HuH-7.5 (cell line): ENCODE data around the gene LIAS.
"Not testable (repeated sequence)": the region's sequence is repeated elsewhere in the genome, so short reads cannot be mapped to it uniquely, and the experiment has no call there.

Experiments
- DNase-seq: peaks from one replicate; pipeline ENCODE4 v3.0.0; 2011; ENCODE audit warnings: low spot score

The LIAS gene

DNA sequence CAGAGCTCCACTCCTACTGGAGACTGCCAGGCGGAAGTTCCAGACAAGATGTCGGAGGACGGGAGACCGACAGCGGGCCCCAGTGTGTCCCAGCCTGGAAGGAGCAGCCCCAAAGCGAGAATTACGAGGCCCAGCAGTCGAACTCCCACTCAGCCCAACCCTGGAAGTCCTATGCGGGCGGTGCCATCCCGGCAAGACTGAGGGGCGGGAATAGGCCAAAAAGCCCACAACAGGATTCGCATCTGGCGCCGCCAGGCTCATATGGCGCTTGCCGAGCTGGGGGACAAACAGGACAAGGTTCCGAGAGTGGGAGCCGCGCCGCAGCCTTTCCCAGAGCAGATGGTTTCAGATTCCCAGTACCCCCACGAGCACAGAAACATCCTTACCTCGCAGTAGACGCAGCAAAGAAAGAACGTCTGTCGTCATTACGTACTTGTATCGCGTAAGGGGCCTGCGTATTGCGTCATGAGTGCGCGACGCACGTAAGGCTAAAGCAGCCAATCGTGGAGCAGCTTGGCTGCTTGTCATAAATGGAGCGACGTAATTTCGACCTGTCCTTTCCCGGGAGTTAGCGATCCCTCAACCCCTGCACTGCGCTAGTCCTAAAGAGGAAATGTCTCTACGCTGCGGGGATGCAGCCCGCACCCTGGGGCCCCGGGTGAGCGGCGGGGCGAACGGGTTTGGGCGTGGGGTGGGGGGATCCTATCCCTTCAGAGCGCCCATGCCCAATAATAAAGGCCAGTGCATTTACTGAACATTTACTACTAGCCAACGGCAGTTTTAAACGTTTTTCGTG is at the start of gene LIAS, which contains the start of gene RPL9:
TSS of gene LIAS (plus strand) at position 552 of the 796 bp plus-strand sequence. CDS start at position 614, 62 bp downstream.
TSS of gene RPL9 (minus strand) at position 418 of the 796 bp plus-strand sequence. CDS start 483 bp downstream, outside the sequence.
- peak; percentile 84 for DNase-seq

DNA sequence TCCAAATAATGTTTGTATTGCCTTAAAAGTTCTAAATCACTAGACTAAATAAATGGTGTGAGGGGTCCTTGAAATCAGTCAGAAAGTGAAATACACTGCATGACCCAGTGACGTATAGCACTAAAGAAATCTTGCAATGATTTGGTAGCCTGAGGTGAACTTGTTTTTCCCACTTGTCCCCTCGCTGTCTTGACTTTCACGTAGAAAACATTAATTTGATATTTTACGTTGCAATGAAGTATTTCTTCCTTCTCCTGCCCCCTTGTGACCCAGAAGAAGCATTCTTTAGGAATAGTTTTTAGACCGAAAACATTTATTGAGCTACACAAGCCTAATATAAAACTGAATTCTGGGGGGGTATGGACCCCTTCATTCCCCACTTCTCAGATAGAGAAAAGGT is 48.4 kb upstream of the LIAS start:
- DNase-seq, result no peak

DNA sequence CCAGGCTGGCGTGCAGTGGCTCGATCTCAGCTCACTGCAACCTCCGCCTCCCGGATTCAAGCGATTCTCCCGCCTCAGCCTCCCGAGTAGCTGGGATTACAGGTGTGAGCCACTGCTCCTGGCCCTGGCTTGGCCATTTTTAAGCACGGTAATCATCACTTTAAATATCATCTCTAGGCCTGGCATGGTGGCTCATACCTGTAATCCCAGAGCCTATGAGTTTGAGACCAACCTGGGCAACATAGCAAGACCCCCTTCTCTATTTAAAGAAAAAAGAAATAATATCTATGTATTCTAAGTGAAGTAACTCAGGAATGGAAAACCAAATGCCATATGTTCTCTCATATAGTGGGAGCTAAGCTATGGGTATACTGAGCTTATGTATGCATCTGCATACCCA is 47.3 kb upstream of the LIAS start:
- not testable (repeated sequence) for DNase-seq

- DNase-seq, result no peak
These were observed 43.1 kb upstream of the LIAS start for GRCh38 chr4:39415678-39416283.

- DNase-seq, result no peak
These were observed 36.6 kb upstream of the LIAS start for GRCh38 chr4:39422247-39422646.

GRCh38 chr4:39425297-39425696 is 33.6 kb upstream of the LIAS start:
- DNase-seq, result not testable (repeated sequence)

DNA sequence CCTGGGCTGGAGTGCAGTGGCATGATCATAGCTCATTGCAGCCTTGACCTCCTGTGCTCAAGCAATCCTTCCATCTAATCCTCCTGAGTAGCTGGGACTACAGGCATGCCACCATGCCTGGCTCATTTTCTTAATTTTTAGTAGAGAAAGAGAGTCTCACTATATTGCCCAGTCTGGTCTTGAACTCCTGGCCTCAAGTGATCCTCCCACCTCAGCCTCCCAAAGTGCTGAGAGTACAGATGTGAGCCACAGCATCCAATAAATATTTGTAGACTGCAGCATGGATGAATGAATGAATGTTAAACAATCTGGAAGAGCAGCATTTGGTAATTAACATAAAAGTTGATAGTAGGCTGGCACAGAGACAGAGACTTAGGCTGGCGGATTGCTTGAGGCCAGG is 32.1 kb upstream of the LIAS start:
- DNase-seq, result no peak

DNA sequence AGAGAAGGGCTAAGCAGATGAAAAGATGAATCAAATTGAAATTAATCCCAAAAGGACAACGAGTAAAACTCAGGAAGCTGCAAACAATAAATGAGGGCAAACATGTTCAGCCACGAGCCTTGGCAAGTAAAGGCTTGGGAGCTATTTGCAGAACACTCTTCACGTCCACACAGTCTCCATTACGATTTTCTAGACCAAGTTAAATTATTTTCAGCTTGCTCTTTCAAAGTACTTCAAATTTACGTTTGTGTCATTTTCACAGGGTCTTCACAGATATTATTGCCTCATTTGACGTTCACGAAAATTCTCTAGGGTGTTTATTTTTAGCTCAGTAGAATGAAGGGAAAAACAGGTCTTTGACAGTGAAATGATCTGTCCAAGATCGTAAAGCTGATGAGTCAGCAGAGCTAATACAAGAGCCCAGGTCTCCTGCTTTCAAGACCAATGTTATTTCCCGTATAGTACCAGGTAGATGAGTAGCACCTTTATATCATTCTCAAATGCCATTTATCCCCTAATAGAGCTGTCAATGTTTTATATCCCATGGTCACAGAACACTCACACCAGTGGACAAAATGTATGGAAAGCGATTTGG is 31.2 kb upstream of the LIAS start:
- DNase-seq, result no peak

- DNase-seq, result no peak
These were observed 29.2 kb upstream of the LIAS start for GRCh38 chr4:39429476-39430334.

DNA sequence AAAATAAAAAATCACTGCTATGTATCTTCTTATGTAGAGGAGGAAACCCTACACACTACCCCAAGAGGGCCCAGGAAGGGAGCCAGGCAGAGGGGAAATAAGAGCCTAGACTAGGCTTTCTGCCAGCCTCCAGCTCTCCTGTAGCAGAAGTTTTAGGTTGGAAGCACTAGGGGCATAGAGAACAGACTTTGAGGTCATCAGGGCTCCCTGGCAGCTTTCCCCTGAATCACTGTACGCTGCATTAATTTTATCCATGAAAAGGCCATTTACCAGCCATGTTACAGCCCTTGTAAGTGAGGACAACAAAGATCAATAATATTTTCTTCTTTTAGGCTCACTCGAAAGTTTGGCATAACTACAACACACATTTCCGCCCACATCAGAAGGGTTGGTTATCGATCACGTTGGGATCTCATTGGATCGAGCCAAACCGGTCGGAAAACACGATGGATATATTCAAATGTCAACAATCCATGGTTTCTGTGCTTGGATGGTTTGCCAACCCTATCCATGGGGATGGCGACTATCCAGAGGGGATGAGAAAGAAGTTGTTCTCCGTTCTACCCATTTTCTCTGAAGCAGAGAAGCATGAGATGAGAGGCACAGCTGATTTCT is 24.9 kb upstream of the LIAS start:
- DNase-seq, result no peak

- DNase-seq, result no peak
These were observed 22.9 kb upstream of the LIAS start for GRCh38 chr4:39435659-39436563.

- DNase-seq, result no peak
These were observed 17.3 kb upstream of the LIAS start for GRCh38 chr4:39441593-39441992.

GRCh38 chr4:39442998-39443397 is 15.9 kb upstream of the LIAS start:
- no peak for DNase-seq

DNA sequence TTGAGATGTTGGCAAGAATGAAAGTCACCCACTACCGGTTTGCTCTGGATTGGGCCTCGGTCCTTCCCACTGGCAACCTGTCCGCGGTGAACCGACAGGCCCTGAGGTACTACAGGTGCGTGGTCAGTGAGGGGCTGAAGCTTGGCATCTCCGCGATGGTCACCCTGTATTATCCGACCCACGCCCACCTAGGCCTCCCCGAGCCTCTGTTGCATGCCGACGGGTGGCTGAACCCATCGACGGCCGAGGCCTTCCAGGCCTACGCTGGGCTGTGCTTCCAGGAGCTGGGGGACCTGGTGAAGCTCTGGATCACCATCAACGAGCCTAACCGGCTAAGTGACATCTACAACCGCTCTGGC is 12.4 kb upstream of the LIAS start:
- no peak for DNase-seq

- no peak for DNase-seq
These were observed 11.8 kb upstream of the LIAS start for GRCh38 chr4:39446842-39447573.

DNA sequence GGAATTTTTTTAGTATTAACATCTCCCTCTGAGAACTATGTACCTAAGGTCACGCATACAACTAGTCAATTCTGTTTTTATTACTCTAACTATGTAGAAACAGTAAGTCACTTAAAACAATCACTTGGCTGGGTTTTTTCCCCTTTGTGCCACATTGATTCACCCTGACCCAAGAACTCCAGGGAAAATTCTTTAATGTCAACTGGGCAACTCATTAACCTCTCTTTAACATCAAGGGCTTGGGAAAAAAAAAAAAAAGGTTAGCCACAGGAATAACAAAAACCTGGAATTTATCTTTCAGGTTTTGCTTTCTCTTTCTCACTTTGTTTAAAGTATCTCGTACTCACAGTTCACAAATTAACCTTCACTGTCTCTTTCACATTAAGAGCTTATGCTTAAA is 8.2 kb upstream of the LIAS start:
- DNase-seq, result no peak

DNA sequence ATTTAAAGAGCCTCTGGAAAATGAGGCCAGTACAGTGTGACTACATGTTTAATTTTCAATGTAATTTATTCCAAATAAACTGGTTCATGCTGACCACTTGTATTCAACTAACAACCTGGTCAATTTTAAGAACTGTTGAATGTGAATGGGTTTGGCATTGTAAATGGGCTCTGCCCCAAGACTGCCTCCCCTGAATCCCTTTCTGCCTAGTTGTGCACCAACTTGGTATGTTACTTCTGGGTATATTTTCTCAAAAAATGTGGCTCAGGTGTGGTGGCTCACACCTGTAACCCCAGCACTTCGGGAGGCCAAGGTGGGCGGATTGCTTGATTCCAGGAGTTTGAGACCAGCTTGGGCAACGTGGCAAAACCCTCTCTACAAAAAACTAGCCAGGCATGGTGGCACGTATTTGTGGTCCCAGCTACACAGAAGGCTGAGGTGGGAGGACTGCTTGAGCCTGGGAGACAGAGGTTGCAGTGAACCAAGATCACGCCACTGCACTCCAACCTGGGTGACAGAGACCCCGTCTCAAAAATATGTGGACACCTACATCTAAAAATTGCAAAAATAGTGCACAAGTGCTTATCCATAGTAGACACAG is 7.3 kb upstream of the LIAS start:
- DNase-seq, result no peak

DNA sequence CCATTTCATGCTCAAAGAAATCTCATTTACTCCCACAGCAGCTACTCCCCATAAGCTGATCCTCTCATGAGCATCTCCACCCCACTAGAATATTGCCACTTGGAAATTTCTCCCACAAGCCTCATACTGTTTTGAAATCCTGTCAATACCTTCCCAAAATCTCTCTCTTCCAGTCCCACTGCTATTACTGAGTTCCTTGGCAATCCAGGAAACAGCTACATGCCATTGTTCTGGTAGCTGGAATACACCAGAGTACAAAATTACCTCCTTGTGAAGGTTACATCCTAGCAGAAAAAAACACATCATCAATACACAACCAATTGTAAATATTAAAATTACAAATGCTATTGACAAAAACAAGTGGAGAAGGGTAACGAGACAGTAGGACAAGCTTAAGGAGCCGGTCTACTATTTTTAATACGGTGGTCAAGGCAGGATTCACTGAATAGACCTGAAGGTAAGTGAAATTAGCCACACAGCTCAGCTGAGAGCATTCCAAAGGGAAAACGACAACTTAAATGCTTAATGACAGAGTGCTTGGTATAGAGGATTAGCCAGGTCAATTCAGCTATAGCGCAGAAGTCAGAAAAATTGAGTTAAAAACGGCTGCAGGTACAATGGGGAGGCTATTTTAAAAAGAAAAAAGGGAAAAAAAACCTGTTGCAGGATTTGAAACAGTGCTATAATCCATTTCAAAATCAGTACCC is 6.5 kb upstream of the LIAS start:
- DNase-seq, result no peak
